Ascending aorta (tissue), 2 donors: ENCODE measurements around the gene CFAP97D1. TPM values are rescaled to one million over a fixed set of nuclear protein-coding genes. Genes with fewer than 3 reads are reported as not detected.

Experiments used
- DNase-seq, 2 donors: peaks; one replicate each; pipeline ENCODE4 v3.0.0-alpha.2; 2019; ENCODE audit warnings: low spot score in 2 of 2
- H3K27ac ChIP-seq, 2 donors: fragments of 200-600 bp; sonication (generic); one replicate each; pipeline ENCODE4 v1.5.1; 2016 to 2017; ENCODE audit warnings: mild to moderate bottlenecking in 1 of 2
- H3K27me3 ChIP-seq: fragments of 200-600 bp; sonication (generic); one replicate; pipeline ENCODE4 v1.5.1; 2017
- H3K36me3 ChIP-seq, 2 donors: fragments of 200-600 bp; sonication (generic); one replicate each; pipeline ENCODE4 v1.5.1; 2016
- H3K4me1 ChIP-seq, 2 donors: fragments of 200-600 bp; sonication (generic); one replicate each; pipeline ENCODE4 v1.5.1; 2016 to 2017; ENCODE audit warnings: mild to moderate bottlenecking in 1 of 2
- H3K4me3 ChIP-seq, 2 donors: fragments of 200-600 bp; sonication (generic); one replicate each; pipeline ENCODE4 v1.5.1; 2016 to 2017; ENCODE audit warnings: mild to moderate bottlenecking in 1 of 2
- H3K9me3 ChIP-seq, 2 donors: fragments of 200-600 bp; sonication (generic); one replicate each; pipeline ENCODE4 v1.5.1; 2016
- CTCF ChIP-seq, 3 experiments: fragments of 200-600 bp in 2 of 3; fragments of 450-650 bp in 1 of 3; sonication (generic) in 2 of 3; IDR thresholded peaks; one replicate each; pipeline ENCODE4 v1.5.1; 2016 to 2019; ENCODE audit warnings: antibody characterized with exemption in 3 of 3, mild to moderate bottlenecking in 1 of 3, moderate library complexity in 1 of 3
- intact Hi-C: fragments of 100-400 bp; cut with DNase I; formaldehyde crosslinking; loops from one replicate; pipeline ENCODE4 v1.15.1; 2023
- total RNA-seq: library from RNA; depleted of rRNA; stranded (reverse); fragments of >200 nt; gene quantifications from one replicate; pipeline ENCODE4 v1.1.0, GENCODE V29; 2016

Gene CFAP97D1
- total RNA-seq, 1 donor from 2014 or later, result not detected

- no peaks in the 10 kb centered on the region for H3K4me1 ChIP-seq
- H3K27me3 ChIP-seq, result no peaks in the 10 kb centered on the region
- DNase-seq, result no peak
- intact Hi-C loops, result no loop called here
- peaks cover 30 to 62% of the 10 kb centered on the region in 2 donors for H3K36me3 ChIP-seq
- H3K4me3 ChIP-seq, result no peak overlapping the region
- H3K27ac ChIP-seq, result no peak overlapping the region
- H3K9me3 ChIP-seq, result no peaks in the 10 kb centered on the region
- TF ChIP-seq CTCF (IDR thresholded peaks at IDR 0.05), result no peak
These were observed 30.0 kb downstream of the CFAP97D1 start for GRCh38 chr17:43810226-43810715.

GRCh38 chr17:43810823-43811222 lies 30.6 kb downstream of the CFAP97D1 start:
- Histone ChIP-seq H3K4me3 (no peak overlapping the region), H3K9me3 (no peaks in the 10 kb centered on the region), H3K36me3 (peaks cover 32 to 58% of the 10 kb centered on the region in 2 donors), H3K27ac (no peak overlapping the region), H3K4me1 (no peaks in the 10 kb centered on the region), H3K27me3 (no peaks in the 10 kb centered on the region)
- TF ChIP-seq CTCF (IDR thresholded peaks at IDR 0.05), result no peak
- intact Hi-C loops, result no loop called here
- DNase-seq, result no peak

GRCh38 chr17:43812396-43813265 lies 32.4 kb downstream of the CFAP97D1 start:
- no peak for DNase-seq
- no peak overlapping the region for H3K27ac ChIP-seq
- no peaks in the 10 kb centered on the region for H3K9me3 ChIP-seq
- no peak overlapping the region for H3K4me3 ChIP-seq
- H3K36me3 ChIP-seq, result peaks cover 25 to 58% of the 10 kb centered on the region in 2 donors
- no peak for TF ChIP-seq CTCF (IDR thresholded peaks at IDR 0.05)
- H3K4me1 ChIP-seq, result no peaks in the 10 kb centered on the region
- H3K27me3 ChIP-seq, result no peaks in the 10 kb centered on the region
- intact Hi-C loops, result no loop called here

- TF ChIP-seq CTCF (IDR thresholded peaks at IDR 0.05), result no peak
- no peak overlapping the region for H3K27ac ChIP-seq
- intact Hi-C loops, result no loop called here
- H3K4me3 ChIP-seq, result no peak overlapping the region
- no peaks in the 10 kb centered on the region for H3K4me1 ChIP-seq
- DNase-seq, result no peak
- no peaks in the 10 kb centered on the region for H3K27me3 ChIP-seq
- no peaks in the 10 kb centered on the region for H3K9me3 ChIP-seq
- peaks cover 29 to 61% of the 10 kb centered on the region in 2 donors for H3K36me3 ChIP-seq
These were observed 33.2 kb downstream of the CFAP97D1 start for GRCh38 chr17:43813386-43813785.

GRCh38 chr17:43814026-43814425 lies 33.8 kb downstream of the CFAP97D1 start:
- Histone ChIP-seq H3K27ac (no peak overlapping the region), H3K9me3 (no peaks in the 10 kb centered on the region), H3K27me3 (no peaks in the 10 kb centered on the region), H3K4me1 (no peaks in the 10 kb centered on the region), H3K36me3 (peaks cover 28 to 57% of the 10 kb centered on the region in 2 donors), H3K4me3 (no peak overlapping the region)
- TF ChIP-seq CTCF (IDR thresholded peaks at IDR 0.05), result no peak
- DNase-seq, result no peak
- intact Hi-C loops, result no loop called here
